ENCODE results near the gene SGCE. TPM values are rescaled to one million over a fixed set of nuclear protein-coding genes. Genes with fewer than 3 reads are reported as not detected.

Gene SGCE
- total and polyA plus RNA-seq, 5 donors, result 40.2 to 44.6 (median 42.2) TPM

GRCh38 chr7:94618126-94618525 lies 37.8 kb downstream of the SGCE start:
- WGBS, result 97% methylated on average over 1 of the region's 1 CpG
- no peak for DNase-seq
- H3K9me3 ChIP-seq (ENCODE audit: control insufficient read depth, low read length), result no peaks in the 10 kb centered on the region
- ATAC-seq, result no peak
- peaks cover 5% of the 10 kb centered on the region for H3K4me1 ChIP-seq (ENCODE audit: control insufficient read depth, insufficient read depth, low read length)
- no peaks in the 10 kb centered on the region for H3K27me3 ChIP-seq (ENCODE audit: control insufficient read depth, insufficient read depth)
- no peak overlapping the region for H3K4me3 ChIP-seq (ENCODE audit: low read length)
- H3K27ac ChIP-seq (ENCODE audit: low read length), result no peak overlapping the region
- intact Hi-C loops (cut with DNase I), result no loop called here

GRCh38 chr7:94616855-94617254 lies 39.1 kb downstream of the SGCE start:
- intact Hi-C loops (cut with DNase I), result no loop called here
- WGBS, result 85% methylated on average over 3 of the region's 3 CpGs
- no peak for ATAC-seq
- Histone ChIP-seq H3K27ac (ENCODE audit: low read length) (no peak overlapping the region), H3K27me3 (ENCODE audit: control insufficient read depth, insufficient read depth) (no peaks in the 10 kb centered on the region), H3K4me1 (ENCODE audit: control insufficient read depth, insufficient read depth, low read length) (peaks cover 5% of the 10 kb centered on the region), H3K9me3 (ENCODE audit: control insufficient read depth, low read length) (no peaks in the 10 kb centered on the region), H3K4me3 (ENCODE audit: low read length) (no peak overlapping the region)
- no peak for DNase-seq

- no peak overlapping the region for H3K27ac ChIP-seq (ENCODE audit: low read length)
- no peaks in the 10 kb centered on the region for H3K4me1 ChIP-seq (ENCODE audit: control insufficient read depth, insufficient read depth, low read length)
- no peak for ATAC-seq
- WGBS, result 92% methylated on average over 1 of the region's 1 CpG
- H3K27me3 ChIP-seq (ENCODE audit: control insufficient read depth, insufficient read depth), result no peaks in the 10 kb centered on the region
- no peaks in the 10 kb centered on the region for H3K9me3 ChIP-seq (ENCODE audit: control insufficient read depth, low read length)
- DNase-seq, result no peak
- no peak overlapping the region for H3K4me3 ChIP-seq (ENCODE audit: low read length)
- intact Hi-C loops (cut with DNase I), result no loop called here
Observed at GRCh38 chr7:94615666-94616065, 40.3 kb downstream of the SGCE start.

GRCh38 chr7:94612661-94613060 lies 43.3 kb downstream of the SGCE start:
- Histone ChIP-seq H3K27ac (ENCODE audit: low read length) (no peak overlapping the region), H3K27me3 (ENCODE audit: control insufficient read depth, insufficient read depth) (no peaks in the 10 kb centered on the region), H3K4me3 (ENCODE audit: low read length) (no peak overlapping the region), H3K9me3 (ENCODE audit: control insufficient read depth, low read length) (no peaks in the 10 kb centered on the region), H3K4me1 (ENCODE audit: control insufficient read depth, insufficient read depth, low read length) (no peaks in the 10 kb centered on the region)
- DNase-seq (no peak), ATAC-seq (no peak)
- intact Hi-C loops (cut with DNase I), result no loop called here

GRCh38 chr7:94612253-94612652 lies 43.7 kb downstream of the SGCE start:
- no peak for ATAC-seq
- Histone ChIP-seq H3K9me3 (ENCODE audit: control insufficient read depth, low read length) (no peaks in the 10 kb centered on the region), H3K4me3 (ENCODE audit: low read length) (no peak overlapping the region), H3K27ac (ENCODE audit: low read length) (no peak overlapping the region), H3K4me1 (ENCODE audit: control insufficient read depth, insufficient read depth, low read length) (no peaks in the 10 kb centered on the region), H3K27me3 (ENCODE audit: control insufficient read depth, insufficient read depth) (no peaks in the 10 kb centered on the region)
- 97% methylated on average over 1 of the region's 1 CpG for WGBS
- intact Hi-C loops (cut with DNase I), result no loop called here
- DNase-seq, result no peak

- H3K27ac ChIP-seq (ENCODE audit: low read length), result no peak overlapping the region
- ATAC-seq, result no peak
- no peak for DNase-seq
- no peaks in the 10 kb centered on the region for H3K4me1 ChIP-seq (ENCODE audit: control insufficient read depth, insufficient read depth, low read length)
- intact Hi-C loops (cut with DNase I), result no loop called here
- 96% methylated on average over 2 of the region's 2 CpGs for WGBS
- H3K27me3 ChIP-seq (ENCODE audit: control insufficient read depth, insufficient read depth), result no peaks in the 10 kb centered on the region
- H3K9me3 ChIP-seq (ENCODE audit: control insufficient read depth, low read length), result no peaks in the 10 kb centered on the region
- H3K4me3 ChIP-seq (ENCODE audit: low read length), result no peak overlapping the region
Observed at GRCh38 chr7:94609561-94609960, 46.4 kb downstream of the SGCE start.

GRCh38 chr7:94605031-94605430 lies 50.9 kb downstream of the SGCE start:
- ATAC-seq, result no peak
- no peak overlapping the region for H3K4me3 ChIP-seq (ENCODE audit: low read length)
- H3K9me3 ChIP-seq (ENCODE audit: control insufficient read depth, low read length), result no peaks in the 10 kb centered on the region
- H3K27me3 ChIP-seq (ENCODE audit: control insufficient read depth, insufficient read depth), result no peaks in the 10 kb centered on the region
- intact Hi-C loops (cut with DNase I), result no loop called here
- H3K27ac ChIP-seq (ENCODE audit: low read length), result no peak overlapping the region
- no peaks in the 10 kb centered on the region for H3K4me1 ChIP-seq (ENCODE audit: control insufficient read depth, insufficient read depth, low read length)
- no peak for DNase-seq
- WGBS, result 96% methylated on average over 1 of the region's 1 CpG

- no peaks in the 10 kb centered on the region for H3K27me3 ChIP-seq (ENCODE audit: control insufficient read depth, insufficient read depth)
- intact Hi-C loops (cut with DNase I), result no loop called here
- no peak for ATAC-seq
- no peak overlapping the region for H3K4me3 ChIP-seq (ENCODE audit: low read length)
- H3K27ac ChIP-seq (ENCODE audit: low read length), result no peak overlapping the region
- 95% methylated on average over 1 of the region's 1 CpG for WGBS
- no peaks in the 10 kb centered on the region for H3K4me1 ChIP-seq (ENCODE audit: control insufficient read depth, insufficient read depth, low read length)
- DNase-seq, result no peak
- H3K9me3 ChIP-seq (ENCODE audit: control insufficient read depth, low read length), result no peaks in the 10 kb centered on the region
Observed at GRCh38 chr7:94602181-94602580, 53.8 kb downstream of the SGCE start.

- no peak for DNase-seq
- H3K9me3 ChIP-seq (ENCODE audit: control insufficient read depth, low read length), result no peaks in the 10 kb centered on the region
- intact Hi-C loops (cut with DNase I), result no loop called here
- ATAC-seq, result no peak
- no peak overlapping the region for H3K27ac ChIP-seq (ENCODE audit: low read length)
- no peaks in the 10 kb centered on the region for H3K27me3 ChIP-seq (ENCODE audit: control insufficient read depth, insufficient read depth)
- H3K4me3 ChIP-seq (ENCODE audit: low read length), result no peak overlapping the region
- WGBS, result 90% methylated on average over 3 of the region's 3 CpGs
- H3K4me1 ChIP-seq (ENCODE audit: control insufficient read depth, insufficient read depth, low read length), result no peaks in the 10 kb centered on the region
Observed at GRCh38 chr7:94600267-94600666, 55.7 kb downstream of the SGCE start.

GRCh38 chr7:94595717-94596116 lies 60.2 kb downstream of the SGCE start:
- Histone ChIP-seq H3K27ac (ENCODE audit: low read length) (no peak overlapping the region), H3K9me3 (ENCODE audit: control insufficient read depth, low read length) (no peaks in the 10 kb centered on the region), H3K4me3 (ENCODE audit: low read length) (no peak overlapping the region), H3K4me1 (ENCODE audit: control insufficient read depth, insufficient read depth, low read length) (no peaks in the 10 kb centered on the region), H3K27me3 (ENCODE audit: control insufficient read depth, insufficient read depth) (no peaks in the 10 kb centered on the region)
- DNase-seq (no peak), ATAC-seq (no peak)
- WGBS, result 69% methylated on average over 4 of the region's 4 CpGs
- intact Hi-C loops (cut with DNase I), result no loop called here

GRCh38 chr7:94594882-94595281 lies 61.1 kb downstream of the SGCE start:
- ATAC-seq (no peak), DNase-seq (no peak)
- H3K9me3 ChIP-seq (ENCODE audit: control insufficient read depth, low read length), result no peaks in the 10 kb centered on the region
- H3K4me3 ChIP-seq (ENCODE audit: low read length), result no peak overlapping the region
- H3K27me3 ChIP-seq (ENCODE audit: control insufficient read depth, insufficient read depth), result no peaks in the 10 kb centered on the region
- WGBS, result 83% methylated on average over 1 of the region's 1 CpG
- H3K27ac ChIP-seq (ENCODE audit: low read length), result no peak overlapping the region
- intact Hi-C loops (cut with DNase I), result no loop called here
- H3K4me1 ChIP-seq (ENCODE audit: control insufficient read depth, insufficient read depth, low read length), result no peaks in the 10 kb centered on the region

GRCh38 chr7:94591176-94591575 lies 64.8 kb downstream of the SGCE start:
- H3K4me1 ChIP-seq (ENCODE audit: control insufficient read depth, insufficient read depth, low read length), result no peaks in the 10 kb centered on the region
- no peaks in the 10 kb centered on the region for H3K9me3 ChIP-seq (ENCODE audit: control insufficient read depth, low read length)
- H3K27me3 ChIP-seq (ENCODE audit: control insufficient read depth, insufficient read depth), result no peaks in the 10 kb centered on the region
- DNase-seq (no peak), ATAC-seq (no peak)
- 74% methylated on average over 2 of the region's 2 CpGs for WGBS
- H3K27ac ChIP-seq (ENCODE audit: low read length), result no peak overlapping the region
- intact Hi-C loops (cut with DNase I), result no loop called here
- no peak overlapping the region for H3K4me3 ChIP-seq (ENCODE audit: low read length)

Data from right cardiac atrium (tissue), 5 donors.